Activated CD4-positive, alpha-beta memory T cell treated with anti-CD3 and anti-CD28 coated beads for 36 hours (primary cell): ENCODE data around the gene PDE4B. TPM values are rescaled to one million over a fixed set of nuclear protein-coding genes. Genes with fewer than 3 reads are reported as not detected.

Experiments used
- CTCF ChIA-PET: fragments of 350-600 bp; sonication (Branson Sonifier 250); formaldehyde crosslinking; loops from one replicate; lab custom pipeline; 2021; ENCODE audit warnings: antibody characterized with exemption, inconsistent platforms; lab: Charles Lee
- POLR2A ChIA-PET: fragments of 350-600 bp; sonication (Branson Sonifier 250); formaldehyde crosslinking; loops from one replicate; lab custom pipeline; 2021; ENCODE audit warnings: antibody characterized with exemption; lab: Charles Lee
- DNase-seq: peaks from one replicate; pipeline ENCODE4 v3.0.0-alpha.2; 2020
- H3K27ac Mint-ChIP-seq: one replicate; pipeline ENCODE4 v1.8.0; 2021; ENCODE audit warnings: mixed read lengths
- H3K27me3 Mint-ChIP-seq: one replicate; pipeline ENCODE4 v1.8.0; 2021; ENCODE audit warnings: mixed read lengths
- H3K36me3 Mint-ChIP-seq: one replicate; pipeline ENCODE4 v1.8.0; 2021; ENCODE audit warnings: mixed read lengths
- H3K4me1 Mint-ChIP-seq: one replicate; pipeline ENCODE4 v1.8.0; 2021; ENCODE audit warnings: low read depth, mixed read lengths
- H3K4me3 Mint-ChIP-seq: one replicate; pipeline ENCODE4 v1.8.0; 2021; ENCODE audit warnings: mild to moderate bottlenecking, mixed read lengths
- H3K9me3 Mint-ChIP-seq: one replicate; pipeline ENCODE4 v1.8.0; 2021; ENCODE audit warnings: mixed read lengths
- intact Hi-C: fragments of 100-400 bp; cut with micrococcal nuclease; formaldehyde crosslinking; loops from one replicate; pipeline ENCODE4 v1.15.1; 2023
- total RNA-seq, 2 experiments: library from RNA; stranded (reverse); gene quantifications; one replicate each; pipeline ENCODE4 v1.2.3, GENCODE V29; 2021

The PDE4B gene
- total RNA-seq, 2 experiments from 2014 or later, result 34.7 to 38.3 TPM

- Mint-ChIP-seq H3K27ac (no peak overlapping the region), H3K4me3 (no peak overlapping the region), H3K9me3 (no peaks in the 10 kb centered on the region), H3K36me3 (no peaks in the 10 kb centered on the region), H3K27me3 (peaks cover 12% of the 10 kb centered on the region), H3K4me1 (no peaks in the 10 kb centered on the region)
- POLR2A ChIA-PET, result no interaction called here
- intact Hi-C loops, result no loop called here
- DNase-seq, result no peak
- CTCF ChIA-PET, result no interaction called here
Observed at GRCh38 chr1:66156144-66156543, 363.4 kb downstream of the PDE4B start.

DNA sequence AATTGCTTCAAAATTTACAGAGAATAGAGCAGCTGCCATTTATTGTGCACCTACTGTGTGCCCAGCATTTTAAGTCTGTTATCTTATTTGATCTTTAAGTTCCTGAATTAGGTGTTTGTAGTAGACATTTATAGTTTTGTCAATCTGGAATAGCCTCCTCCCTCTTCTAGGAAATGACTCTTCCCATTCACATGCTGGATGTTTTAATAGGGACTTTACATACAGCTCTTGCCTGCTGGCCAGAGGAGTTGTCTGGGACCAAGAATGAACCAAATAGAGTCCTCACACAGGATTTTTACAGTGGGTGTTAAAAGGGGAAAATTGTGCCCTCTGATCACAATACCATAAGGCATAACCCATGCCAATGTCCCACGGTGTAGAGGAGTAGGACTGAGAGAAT lies 367.1 kb downstream of the PDE4B start:
- no peaks in the 10 kb centered on the region for H3K9me3 Mint-ChIP-seq
- no peak overlapping the region for H3K27ac Mint-ChIP-seq
- DNase-seq, result no peak
- ChIA-PET CTCF (interaction anchor here (0.6 kb wide), 1 partner anchor 10 kb away, joined by 3 read pairs; no protein-coding TSS in a partner anchor), POLR2A (no interaction called here)
- intact Hi-C loops, result no loop called here
- peaks cover 7% of the 10 kb centered on the region for H3K27me3 Mint-ChIP-seq
- H3K36me3 Mint-ChIP-seq, result no peaks in the 10 kb centered on the region
- no peaks in the 10 kb centered on the region for H3K4me1 Mint-ChIP-seq
- no peak overlapping the region for H3K4me3 Mint-ChIP-seq

- Mint-ChIP-seq H3K36me3 (no peaks in the 10 kb centered on the region), H3K27me3 (peaks cover 7% of the 10 kb centered on the region), H3K4me1 (no peaks in the 10 kb centered on the region), H3K9me3 (no peaks in the 10 kb centered on the region), H3K27ac (no peak overlapping the region), H3K4me3 (no peak overlapping the region)
- ChIA-PET POLR2A (no interaction called here), CTCF (no interaction called here)
- DNase-seq, result no peak
- intact Hi-C loops, result no loop called here
Observed at GRCh38 chr1:66160719-66161118, 368.0 kb downstream of the PDE4B start.

- Mint-ChIP-seq H3K27me3 (peaks cover 5% of the 10 kb centered on the region), H3K36me3 (no peaks in the 10 kb centered on the region), H3K4me1 (peaks cover 13% of the 10 kb centered on the region), H3K4me3 (no peak overlapping the region), H3K9me3 (no peaks in the 10 kb centered on the region), H3K27ac (no peak overlapping the region)
- intact Hi-C loops, result no loop called here
- no peak for DNase-seq
- POLR2A ChIA-PET, result no interaction called here
- CTCF ChIA-PET, result no interaction called here
Observed at GRCh38 chr1:66166753-66167152, 374.1 kb downstream of the PDE4B start.

DNA sequence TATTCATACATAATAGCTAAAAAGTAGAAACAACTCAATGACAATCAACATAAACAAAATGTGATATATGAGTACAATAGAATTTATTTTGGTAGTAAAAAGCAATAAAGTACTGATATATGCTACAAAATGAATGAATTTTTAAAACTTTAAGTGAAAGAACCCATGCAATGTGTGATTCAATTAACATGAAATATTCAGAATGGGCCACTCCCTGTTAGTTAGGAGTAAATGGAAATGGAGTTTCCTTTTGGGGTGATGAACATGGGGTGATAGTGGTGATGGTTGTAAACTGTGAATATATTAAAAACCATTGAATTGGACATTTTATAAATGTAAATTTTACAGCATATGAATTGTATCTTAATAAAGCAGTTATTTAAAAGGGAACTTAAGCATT lies 374.6 kb downstream of the PDE4B start:
- Mint-ChIP-seq H3K27me3 (peaks cover 5% of the 10 kb centered on the region), H3K9me3 (no peaks in the 10 kb centered on the region), H3K4me1 (peaks cover 13% of the 10 kb centered on the region), H3K36me3 (no peaks in the 10 kb centered on the region), H3K4me3 (no peak overlapping the region), H3K27ac (no peak overlapping the region)
- intact Hi-C loops, result no loop called here
- no peak for DNase-seq
- CTCF ChIA-PET, result no interaction called here
- POLR2A ChIA-PET, result no interaction called here

DNA sequence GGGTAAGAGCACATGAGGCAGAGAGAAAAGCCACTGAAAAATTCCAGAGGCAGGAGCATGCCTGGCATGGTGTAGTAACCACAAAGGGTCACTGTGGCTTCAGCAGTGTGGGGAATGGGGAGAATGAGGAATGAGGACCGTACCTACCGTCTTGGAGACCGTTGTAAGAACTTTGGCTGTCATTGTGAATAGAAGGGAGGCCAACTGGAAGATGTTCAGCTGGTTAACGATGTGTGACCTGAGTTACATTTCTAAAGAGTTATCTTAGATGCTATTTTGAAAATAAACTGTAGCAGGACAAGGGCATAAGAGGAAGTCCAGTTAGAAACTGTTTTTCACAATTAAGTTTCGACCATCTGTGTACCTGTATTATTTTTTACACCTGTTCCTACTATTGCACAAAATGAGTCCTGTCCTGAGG lies 375.8 kb downstream of the PDE4B start:
- no peak overlapping the region for H3K4me3 Mint-ChIP-seq
- ChIA-PET CTCF (no interaction called here), POLR2A (no interaction called here)
- H3K9me3 Mint-ChIP-seq, result no peaks in the 10 kb centered on the region
- H3K4me1 Mint-ChIP-seq, result peaks cover 13% of the 10 kb centered on the region
- no peak overlapping the region for H3K27ac Mint-ChIP-seq
- intact Hi-C loops, result no loop called here
- H3K27me3 Mint-ChIP-seq, result peaks cover 3% of the 10 kb centered on the region
- no peaks in the 10 kb centered on the region for H3K36me3 Mint-ChIP-seq
- DNase-seq, result no peak

GRCh38 chr1:66168948-66169671 lies 376.4 kb downstream of the PDE4B start:
- Mint-ChIP-seq H3K27me3 (peaks cover 3% of the 10 kb centered on the region), H3K27ac (no peak overlapping the region), H3K9me3 (no peaks in the 10 kb centered on the region), H3K4me1 (peaks cover 13% of the 10 kb centered on the region), H3K36me3 (no peaks in the 10 kb centered on the region), H3K4me3 (no peak overlapping the region)
- no peak for DNase-seq
- ChIA-PET POLR2A (no interaction called here), CTCF (interaction anchor here (1.0 kb wide), 1 partner anchor 74 kb away, joined by 3 read pairs; no protein-coding TSS in a partner anchor)
- intact Hi-C loops, result no loop called here

DNA sequence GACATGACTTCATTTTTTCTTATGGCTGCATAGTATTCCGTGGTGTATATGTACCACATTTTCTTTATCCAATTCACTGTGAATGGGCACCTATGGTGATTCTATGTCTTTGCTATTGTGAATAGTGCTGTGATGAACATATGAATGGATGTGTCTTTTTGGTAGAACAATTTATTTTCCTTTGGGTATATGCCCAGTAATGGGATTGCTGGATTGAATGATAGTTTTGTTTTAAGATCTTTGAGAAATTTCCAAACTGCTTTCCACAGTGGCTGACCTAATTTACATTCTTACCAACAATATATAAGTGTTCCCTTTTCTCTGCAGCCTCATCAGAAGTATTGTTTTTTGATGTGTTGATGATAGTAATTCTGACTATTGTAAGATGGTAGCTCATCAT lies 379.6 kb downstream of the PDE4B start:
- POLR2A ChIA-PET, result no interaction called here
- no peaks in the 10 kb centered on the region for H3K36me3 Mint-ChIP-seq
- no peak overlapping the region for H3K4me3 Mint-ChIP-seq
- H3K4me1 Mint-ChIP-seq, result peaks cover 13% of the 10 kb centered on the region
- CTCF ChIA-PET, result no interaction called here
- peaks cover 5% of the 10 kb centered on the region for H3K27me3 Mint-ChIP-seq
- no peak for DNase-seq
- intact Hi-C loops, result no loop called here
- H3K27ac Mint-ChIP-seq, result no peak overlapping the region
- no peaks in the 10 kb centered on the region for H3K9me3 Mint-ChIP-seq

DNA sequence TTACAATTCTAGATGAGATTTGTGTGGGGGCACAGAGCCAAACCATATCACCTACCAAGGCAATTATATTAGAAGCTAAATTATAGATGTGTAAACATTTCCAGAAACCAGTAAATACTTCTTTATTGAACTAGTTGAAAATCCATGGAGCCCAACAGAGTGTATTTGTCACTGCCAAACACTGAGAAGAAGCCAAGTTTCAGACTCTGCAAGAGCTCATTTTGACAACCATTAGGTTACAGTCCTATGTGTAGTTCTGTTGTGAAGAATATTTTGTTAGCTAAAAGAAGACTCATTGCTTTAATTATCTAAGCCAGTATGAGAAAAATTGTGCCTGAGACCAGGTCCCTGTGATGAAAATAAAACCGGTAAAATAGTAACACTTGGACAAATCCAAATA lies 382.4 kb downstream of the PDE4B start:
- ChIA-PET CTCF (interaction anchor here (1.9 kb wide), 1 partner anchor 67 kb away, joined by 8 read pairs; no protein-coding TSS in a partner anchor), POLR2A (no interaction called here)
- Mint-ChIP-seq H3K27ac (no peak overlapping the region), H3K36me3 (no peaks in the 10 kb centered on the region), H3K4me1 (no peaks in the 10 kb centered on the region), H3K4me3 (no peak overlapping the region), H3K9me3 (no peaks in the 10 kb centered on the region), H3K27me3 (peaks cover 6% of the 10 kb centered on the region)
- intact Hi-C loops, result no loop called here
- no peak for DNase-seq

GRCh38 chr1:66175581-66175980 lies 382.9 kb downstream of the PDE4B start:
- POLR2A ChIA-PET, result no interaction called here
- no peak overlapping the region for H3K4me3 Mint-ChIP-seq
- no peak for DNase-seq
- H3K36me3 Mint-ChIP-seq, result no peaks in the 10 kb centered on the region
- H3K27ac Mint-ChIP-seq, result no peak overlapping the region
- H3K9me3 Mint-ChIP-seq, result no peaks in the 10 kb centered on the region
- peaks cover 6% of the 10 kb centered on the region for H3K27me3 Mint-ChIP-seq
- H3K4me1 Mint-ChIP-seq, result no peaks in the 10 kb centered on the region
- intact Hi-C loops, result no loop called here
- CTCF ChIA-PET, result interaction anchor here (1.9 kb wide), 1 partner anchor 67 kb away, joined by 8 read pairs; no protein-coding TSS in a partner anchor

DNA sequence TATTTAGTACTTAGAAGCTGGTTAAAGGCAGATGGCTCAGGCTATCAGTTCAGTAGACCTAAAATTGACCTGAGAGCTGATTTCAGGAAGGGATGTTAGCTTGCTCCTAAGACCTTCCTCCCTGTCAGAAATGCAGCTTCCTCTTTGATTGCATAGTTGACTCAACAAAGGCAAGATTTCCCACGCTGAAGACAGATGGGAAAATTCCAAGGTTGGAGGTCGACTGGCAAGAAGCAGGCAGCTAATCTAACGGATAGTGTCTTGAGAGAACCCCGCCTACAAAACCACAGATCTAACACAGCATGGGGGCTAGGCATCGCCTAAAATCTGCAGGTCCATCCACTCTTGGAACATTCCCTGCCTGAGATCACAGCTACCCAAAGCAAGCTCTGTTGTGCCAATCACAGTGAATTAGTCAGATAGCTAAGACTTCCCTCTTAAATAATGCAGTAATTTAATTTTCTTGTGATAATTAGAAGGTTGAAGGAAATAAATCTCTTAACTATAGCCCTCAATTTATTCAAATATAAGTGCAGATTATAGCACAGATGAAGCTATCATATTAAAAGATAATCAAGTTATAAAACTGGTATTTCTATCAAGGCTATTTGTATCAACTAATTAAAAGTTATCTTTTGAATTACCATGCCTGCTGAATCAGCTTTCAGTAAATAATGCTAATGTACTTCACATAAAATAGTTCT lies 383.5 kb downstream of the PDE4B start:
- H3K9me3 Mint-ChIP-seq, result no peaks in the 10 kb centered on the region
- CTCF ChIA-PET, result interaction anchor here (1.9 kb wide), 1 partner anchor 66 kb away, joined by 8 read pairs; no protein-coding TSS in a partner anchor
- intact Hi-C loops, result no loop called here
- no peak overlapping the region for H3K4me3 Mint-ChIP-seq
- DNase-seq, result no peak
- peaks cover 6% of the 10 kb centered on the region for H3K27me3 Mint-ChIP-seq
- POLR2A ChIA-PET, result no interaction called here
- H3K27ac Mint-ChIP-seq, result no peak overlapping the region
- no peaks in the 10 kb centered on the region for H3K36me3 Mint-ChIP-seq
- no peaks in the 10 kb centered on the region for H3K4me1 Mint-ChIP-seq

DNA sequence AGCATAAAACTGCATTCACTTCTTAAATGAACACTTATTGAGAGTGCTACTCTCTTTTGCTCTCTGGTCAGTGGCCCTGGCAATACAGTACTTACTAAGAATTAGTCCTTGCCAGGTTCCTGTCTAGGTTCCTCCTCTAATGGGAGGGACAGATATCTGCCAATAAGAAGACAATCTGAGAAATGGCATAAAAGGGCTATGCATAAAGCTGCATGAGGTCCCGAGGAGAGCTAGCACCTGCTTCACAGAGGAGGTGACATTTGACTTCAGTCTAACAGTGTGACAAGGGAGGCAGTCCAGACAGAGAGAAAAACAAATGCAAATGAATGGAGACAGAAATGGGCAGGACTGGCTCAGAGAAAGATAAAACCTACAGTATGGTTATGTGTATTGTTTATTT lies 384.1 kb downstream of the PDE4B start:
- Mint-ChIP-seq H3K27me3 (peaks cover 6% of the 10 kb centered on the region), H3K36me3 (no peaks in the 10 kb centered on the region), H3K9me3 (no peaks in the 10 kb centered on the region), H3K4me3 (no peak overlapping the region), H3K27ac (no peak overlapping the region), H3K4me1 (peaks cover 5% of the 10 kb centered on the region)
- ChIA-PET POLR2A (no interaction called here), CTCF (no interaction called here)
- no peak for DNase-seq
- intact Hi-C loops, result no loop called here
